ENCODE data around the gene HOXB8.

- TF ChIP-seq PATZ1 (CRISPR knock-in tag; IDR thresholded peaks at IDR 0.05; ENCODE audit: borderline replicate concordance) (no peak), ZFP30 (CRISPR knock-in tag; IDR thresholded peaks at IDR 0.05) (no peak), CSDC2 (CRISPR knock-in tag; IDR thresholded peaks at IDR 0.05) (no peak), SNAI2 (CRISPR knock-in tag; IDR thresholded peaks at IDR 0.05) (no peak), ZNF565 (CRISPR knock-in tag; conservative IDR thresholded peaks at IDR 0.05; ENCODE audit: low read depth) (no peak), ESRRG (CRISPR knock-in tag; IDR thresholded peaks at IDR 0.05) (no peak), CREB5 (CRISPR knock-in tag; IDR thresholded peaks at IDR 0.05; ENCODE audit: low read depth) (no peak), TOX (CRISPR knock-in tag; IDR thresholded peaks at IDR 0.05; ENCODE audit: borderline replicate concordance) (no peak), TSHZ2 (CRISPR knock-in tag; IDR thresholded peaks at IDR 0.05) (no peak)
Observed at GRCh38 chr17:48574505-48575065, 40.5 kb downstream of the HOXB8 start.

All from SK-N-SH treated with all-trans-retinoic acid at 6 μM for 48 hours (cell line).